Vagina (tissue), 2 donors: ENCODE data around the gene MTMR2. TPM values are rescaled to one million over a fixed set of nuclear protein-coding genes. Genes with fewer than 3 reads are reported as not detected.

Source experiments
- DNase-seq, 2 donors: peaks; one replicate each; pipeline ENCODE4 v3.0.0-alpha.2; 2017; ENCODE audit errors: extremely low spot score in 2 of 2
- H3K27ac ChIP-seq: fragments of 200-600 bp; sonication (generic); one replicate; pipeline ENCODE4 v1.5.1; 2019
- H3K27me3 ChIP-seq: fragments of 200-600 bp; sonication (generic); one replicate; pipeline ENCODE4 v1.5.1; 2019
- H3K36me3 ChIP-seq, 2 donors: fragments of 200-600 bp; sonication (generic); one replicate each; pipeline ENCODE4 v1.5.1; 2017 to 2019
- H3K4me1 ChIP-seq: fragments of 200-600 bp; sonication (generic); one replicate; pipeline ENCODE4 v1.5.1; 2019
- H3K4me3 ChIP-seq, 2 donors: fragments of 200-600 bp; sonication (generic); 1 replicate in 1 of 2; 2 replicates in 1 of 2; pipeline ENCODE4 v1.5.1; 2016 to 2019
- H3K9me3 ChIP-seq: fragments of 200-600 bp; sonication (generic); one replicate; pipeline ENCODE4 v1.5.1; 2019
- POLR2A ChIP-seq, 2 donors: fragments of 450-650 bp; IDR thresholded peaks; one replicate each; pipeline ENCODE4 v1.6.1; 2017; ENCODE audit warnings: antibody characterized with exemption in 2 of 2, mild to moderate bottlenecking in 2 of 2, moderate library complexity in 2 of 2
- POLR2AphosphoS5 ChIP-seq, 2 donors: sonication (generic); formaldehyde crosslinking; IDR thresholded peaks; one replicate each; pipeline ENCODE4 v1.9.0; 2017; ENCODE audit warnings: antibody characterized with exemption in 2 of 2, mild to moderate bottlenecking in 2 of 2, low read depth in 1 of 2; ENCODE audit not compliant: insufficient read depth in 1 of 2
- intact Hi-C: fragments of 100-400 bp; cut with DNase I; formaldehyde crosslinking; loops from one replicate; pipeline ENCODE4 v1.15.1; 2023
- total RNA-seq: library from RNA; depleted of rRNA; stranded (reverse); fragments of >200 nt; gene quantifications from one replicate; pipeline ENCODE4 v1.2.3, GENCODE V29; 2016
- TF ChIP-seq, protein P1 (sequence below), 3 experiments: fragments of 450-650 bp in 2 of 3; fragments of 200-600 bp in 1 of 3; sonication (generic) in 1 of 3; IDR thresholded peaks; one replicate each; pipeline ENCODE4 v1.5.1; 2017 to 2019; ENCODE audit warnings: antibody characterized with exemption in 3 of 3, mild to moderate bottlenecking in 2 of 3, moderate library complexity in 2 of 3

MTMR2 gene
- total RNA-seq, 1 donor from 2014 or later, result 18.2 TPM

DNA sequence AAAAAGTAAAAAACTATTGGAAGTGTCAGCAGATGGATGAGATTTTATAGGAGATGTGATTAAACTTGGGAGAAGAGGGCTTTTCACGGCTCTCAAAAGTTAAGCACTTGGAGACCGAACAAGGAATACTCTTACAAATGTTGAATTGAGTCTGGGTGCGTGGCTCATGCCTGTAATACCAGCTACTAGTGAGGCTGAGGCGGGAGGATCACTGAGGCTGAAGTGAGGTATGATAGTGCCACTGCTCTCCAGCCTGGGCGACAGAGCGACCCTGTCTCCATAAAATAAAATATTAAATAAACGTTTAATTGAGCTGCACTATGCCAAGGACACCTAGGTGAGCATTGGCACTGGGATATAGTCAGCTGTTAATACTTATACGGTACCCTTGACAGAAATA, 131.7 kb downstream of the MTMR2 start:
- TF ChIP-seq, protein P1, sequence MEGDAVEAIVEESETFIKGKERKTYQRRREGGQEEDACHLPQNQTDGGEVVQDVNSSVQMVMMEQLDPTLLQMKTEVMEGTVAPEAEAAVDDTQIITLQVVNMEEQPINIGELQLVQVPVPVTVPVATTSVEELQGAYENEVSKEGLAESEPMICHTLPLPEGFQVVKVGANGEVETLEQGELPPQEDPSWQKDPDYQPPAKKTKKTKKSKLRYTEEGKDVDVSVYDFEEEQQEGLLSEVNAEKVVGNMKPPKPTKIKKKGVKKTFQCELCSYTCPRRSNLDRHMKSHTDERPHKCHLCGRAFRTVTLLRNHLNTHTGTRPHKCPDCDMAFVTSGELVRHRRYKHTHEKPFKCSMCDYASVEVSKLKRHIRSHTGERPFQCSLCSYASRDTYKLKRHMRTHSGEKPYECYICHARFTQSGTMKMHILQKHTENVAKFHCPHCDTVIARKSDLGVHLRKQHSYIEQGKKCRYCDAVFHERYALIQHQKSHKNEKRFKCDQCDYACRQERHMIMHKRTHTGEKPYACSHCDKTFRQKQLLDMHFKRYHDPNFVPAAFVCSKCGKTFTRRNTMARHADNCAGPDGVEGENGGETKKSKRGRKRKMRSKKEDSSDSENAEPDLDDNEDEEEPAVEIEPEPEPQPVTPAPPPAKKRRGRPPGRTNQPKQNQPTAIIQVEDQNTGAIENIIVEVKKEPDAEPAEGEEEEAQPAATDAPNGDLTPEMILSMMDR (IDR thresholded peaks at IDR 0.05), result no peak
- no peak for TF ChIP-seq POLR2A (IDR thresholded peaks at IDR 0.05)
- TF ChIP-seq POLR2AphosphoS5 (IDR thresholded peaks at IDR 0.05; ENCODE audit: insufficient read depth in 1 of 2, low read depth in 1 of 2), result no peak
- Histone ChIP-seq H3K4me1 (peaks cover 36% of the 10 kb centered on the region), H3K9me3 (no peaks in the 10 kb centered on the region), H3K36me3 (peaks cover 0 to 3% of the 10 kb centered on the region in 2 donors), H3K27ac (no peak overlapping the region), H3K27me3 (no peaks in the 10 kb centered on the region), H3K4me3 (no peak overlapping the region)
- intact Hi-C loops, result no loop called here
- DNase-seq, result no peak

DNA sequence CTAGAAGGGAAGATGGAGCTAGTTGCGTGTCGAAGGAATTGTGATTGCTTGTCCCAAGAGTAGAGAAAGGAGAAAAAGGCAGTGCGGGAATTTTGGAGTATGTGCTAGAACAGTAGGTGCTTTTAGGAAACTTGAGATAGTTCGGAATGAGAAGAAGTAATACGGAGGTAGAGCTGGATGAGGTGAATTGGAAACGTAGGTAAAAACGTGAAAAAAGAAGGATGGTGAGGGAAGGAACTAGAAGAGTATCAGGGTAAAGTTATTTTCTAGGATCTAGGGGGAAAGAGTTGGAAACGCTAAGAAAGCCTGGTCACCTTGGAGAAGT, 132.2 kb downstream of the MTMR2 start:
- Histone ChIP-seq H3K4me3 (peak overlapping the region; percentile 56 to 78), H3K9me3 (no peaks in the 10 kb centered on the region), H3K36me3 (peaks cover 0 to 6% of the 10 kb centered on the region in 2 donors), H3K27ac (no peak overlapping the region), H3K27me3 (no peaks in the 10 kb centered on the region), H3K4me1 (peaks cover 36% of the 10 kb centered on the region)
- no peak for DNase-seq
- TF ChIP-seq POLR2A (IDR thresholded peaks at IDR 0.05) (no peak), POLR2AphosphoS5 (IDR thresholded peaks at IDR 0.05; ENCODE audit: insufficient read depth in 1 of 2, low read depth in 1 of 2) (no peak)
- TF ChIP-seq, protein P1 (IDR thresholded peaks at IDR 0.05), result no peak
- intact Hi-C loops, result no loop called here

DNA sequence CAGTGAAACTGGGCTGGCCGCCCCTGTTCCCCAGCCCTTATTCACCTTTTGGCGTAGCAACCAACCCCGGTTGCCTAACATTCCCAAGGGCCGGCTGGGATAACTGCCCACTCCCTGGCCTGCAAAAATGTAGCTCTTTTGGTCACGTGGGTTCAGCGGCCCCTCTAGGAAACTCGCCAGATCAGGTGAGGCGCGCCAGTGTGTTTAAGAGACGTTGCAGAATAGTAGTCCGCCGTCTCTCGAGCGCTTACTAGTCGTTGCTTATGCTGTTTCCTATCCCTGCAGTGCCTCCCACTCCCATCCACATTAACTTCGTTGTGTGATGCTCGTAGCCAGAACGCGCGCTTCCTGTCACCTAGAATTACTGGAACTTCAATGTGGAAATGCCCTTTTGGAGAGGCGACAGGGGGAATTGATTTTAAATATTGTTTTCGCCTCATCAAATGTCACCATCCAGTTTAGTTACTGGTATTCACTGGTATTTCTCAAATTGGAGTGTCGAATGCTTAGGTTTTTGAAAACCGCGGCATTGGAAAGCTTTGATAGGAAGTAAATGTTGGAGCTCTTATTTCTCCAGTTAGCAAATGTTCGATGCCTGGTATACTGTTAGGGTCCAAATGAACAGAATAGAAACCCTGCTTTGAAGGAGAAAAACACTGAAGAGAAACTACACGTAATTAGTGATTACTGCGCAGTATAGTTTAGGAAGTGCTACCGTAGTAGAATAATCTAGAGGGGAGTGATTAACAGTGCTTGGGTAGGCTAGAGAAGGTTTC, 132.8 kb downstream of the MTMR2 start:
- H3K27ac ChIP-seq, result peak overlapping the region; percentile 99
- intact Hi-C loops, result no loop called here
- H3K27me3 ChIP-seq, result no peaks in the 10 kb centered on the region
- TF ChIP-seq POLR2AphosphoS5 (IDR thresholded peaks at IDR 0.05; ENCODE audit: insufficient read depth in 1 of 2, low read depth in 1 of 2) (no peak), POLR2A (IDR thresholded peaks at IDR 0.05) (no peak)
- TF ChIP-seq, protein P1 (IDR thresholded peaks at IDR 0.05), result no peak
- peaks cover 36% of the 10 kb centered on the region for H3K4me1 ChIP-seq
- peak overlapping the region; percentile 56 to 78 for H3K4me3 ChIP-seq
- peak in 1 of 2 donors; percentile 91 for DNase-seq
- no peaks in the 10 kb centered on the region for H3K9me3 ChIP-seq
- peaks cover 0 to 9% of the 10 kb centered on the region in 2 donors for H3K36me3 ChIP-seq

DNA sequence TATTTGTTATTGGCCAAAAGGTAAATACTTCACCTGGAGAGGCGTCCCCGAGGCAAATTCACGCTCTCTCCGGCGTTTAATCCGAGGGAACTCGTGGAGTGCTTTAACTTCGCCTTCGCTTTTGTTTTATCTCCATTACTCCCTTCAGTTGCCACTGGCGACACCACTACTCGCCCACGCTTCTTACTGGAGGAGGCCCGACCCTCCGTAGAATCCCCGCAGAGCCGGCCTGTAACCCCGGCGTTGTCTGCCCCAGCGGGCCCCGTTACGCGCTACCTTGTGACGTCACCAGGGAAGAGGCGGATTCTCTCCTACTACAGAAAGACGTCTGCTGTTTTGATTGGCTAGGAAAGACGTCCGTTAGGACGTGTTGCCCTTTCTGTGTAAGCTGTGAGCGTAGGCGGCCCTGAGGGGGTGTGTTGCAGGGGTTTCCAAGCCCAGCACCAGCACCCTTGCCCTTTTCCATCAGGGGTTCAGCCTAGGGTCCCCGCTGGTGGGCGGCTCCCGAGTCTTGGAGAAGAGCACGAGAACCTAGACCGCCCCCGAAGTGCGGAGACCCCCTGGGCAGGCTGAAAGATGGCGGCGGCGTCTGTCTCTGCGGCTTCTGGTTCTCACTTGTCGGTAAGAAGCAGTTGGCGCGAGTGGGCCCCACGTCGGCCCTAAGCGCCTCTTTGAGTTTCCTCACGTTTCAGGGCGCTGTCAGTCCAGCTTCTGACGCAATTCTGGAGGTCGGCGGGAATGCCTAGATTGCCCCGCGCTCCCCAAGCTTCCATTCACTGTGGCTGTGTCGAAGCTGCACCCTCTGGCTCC, 133.6 kb downstream of the MTMR2 start, which contains the start of gene CEP57:
Gene CEP57, plus strand, starts transcription at position 376 of the 810 bp plus-strand sequence. Its CDS starts 201 bp downstream, at position 577.
- intact Hi-C loops, result no loop called here
- peaks cover 36% of the 10 kb centered on the region for H3K4me1 ChIP-seq
- peak; percentile 97 to 98 for DNase-seq

More for the DNA sequence above, 133.6 kb downstream of the MTMR2 start, which contains the start of gene CEP57:
- Histone ChIP-seq H3K27ac (peak within 1 kb of the TSS; percentile 99), H3K36me3 (peaks cover 0 to 17% of the 10 kb centered on the region in 2 donors), H3K27me3 (no peaks in the 10 kb centered on the region), H3K4me3 (peak within 1 kb of the TSS; percentile 56 to 78), H3K9me3 (no peaks in the 10 kb centered on the region)
- TF ChIP-seq, protein P1 (IDR thresholded peaks at IDR 0.05), result no peak
- TF ChIP-seq POLR2AphosphoS5 (IDR thresholded peaks at IDR 0.05; ENCODE audit: insufficient read depth in 1 of 2, low read depth in 1 of 2), result peak; percentile 56 to 88
- TF ChIP-seq POLR2A (IDR thresholded peaks at IDR 0.05), result peak in 1 of 2 donors; percentile 50
